Measurements from ENCODE around the gene PTPRT.

- TF ChIP-seq CTCF (IDR thresholded peaks at IDR 0.05; ENCODE audit: borderline replicate concordance, extremely low read depth, low read length, poor library complexity, severe bottlenecking) (no peak), EZH2 (IDR thresholded peaks at IDR 0.05; ENCODE audit: borderline replicate concordance, low read depth, low read length, severe bottlenecking) (no peak)
These were observed 813.6 kb downstream of the PTPRT start for GRCh38 chr20:42376131-42376530.
